H54 (cell line): ENCODE measurements around the gene TFF3.

Source experiments
- DNase-seq: peaks from one replicate; pipeline ENCODE4 v3.0.0; 2011; ENCODE audit warnings: low spot score, mixed read lengths; ENCODE audit not compliant: insufficient read length
- FAIRE-seq: peaks from 3 replicates; lab custom pipeline; 2011; peaks lifted over from hg19 to GRCh38; lab: Jason Lieb, UNC
- POLR2A ChIP-seq: IDR thresholded peaks from 2 replicates; pipeline ENCODE4 v1.6.1; 2011; ENCODE audit warnings: low read depth, mild to moderate bottlenecking, low read length

TFF3 gene

DNA sequence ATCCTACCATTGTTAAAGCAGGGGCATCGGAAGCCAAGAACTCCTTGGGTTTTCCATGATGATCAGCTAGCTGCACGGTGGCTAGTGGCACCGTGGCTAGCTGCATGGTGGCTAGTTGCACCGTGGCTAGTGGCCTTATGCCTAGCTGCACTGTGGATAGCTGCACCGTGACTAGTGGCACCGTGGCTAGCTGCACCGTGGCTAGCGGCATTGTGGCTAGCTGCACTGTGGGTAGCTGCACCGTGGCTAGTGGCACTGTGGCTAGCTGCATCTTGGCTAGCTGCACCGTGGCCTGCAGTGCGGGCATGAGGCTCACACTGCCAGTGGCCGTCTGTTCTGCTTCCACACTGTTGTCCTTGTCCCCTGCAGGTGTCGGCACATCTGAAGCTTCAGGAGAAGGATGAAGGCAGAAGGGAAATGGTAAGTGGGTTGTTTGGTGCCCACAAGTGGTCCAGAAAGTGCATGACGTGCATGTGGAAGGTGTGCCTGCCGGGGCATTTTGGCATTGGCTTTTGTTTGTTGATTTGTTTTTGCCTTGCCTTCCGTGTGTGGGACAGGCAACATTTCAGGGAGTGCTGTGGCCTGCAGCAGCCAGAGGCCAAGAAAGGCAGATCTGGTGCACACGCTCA lies 38.6 kb downstream of the TFF3 start:
- FAIRE-seq, result no peak
- TF ChIP-seq POLR2A, result no peak
- no peak for DNase-seq

DNA sequence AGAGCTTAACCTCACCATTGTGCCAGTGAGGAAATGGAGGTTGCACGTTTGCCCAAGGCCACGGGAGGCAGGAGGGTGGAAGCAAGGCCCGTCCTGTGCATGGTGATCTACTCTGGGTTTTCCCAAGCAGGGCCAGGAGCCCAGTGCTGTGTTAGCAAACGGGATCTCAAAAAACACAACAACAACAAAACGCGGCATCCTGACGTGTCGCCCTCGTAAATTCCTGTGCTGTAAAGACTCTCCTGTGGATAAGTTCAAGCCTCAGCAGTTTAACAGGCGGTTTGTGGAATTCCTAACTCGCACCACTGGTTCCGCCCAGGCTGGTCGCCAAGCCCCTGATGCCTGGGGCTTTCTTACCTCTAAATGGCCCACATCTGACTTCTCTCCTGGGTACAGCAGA lies 39.1 kb downstream of the TFF3 start:
- TF ChIP-seq POLR2A, result no peak
- DNase-seq (no peak), FAIRE-seq (no peak)

GRCh38 chr21:42272984-42273600 lies 42.1 kb downstream of the TFF3 start:
- no peak for DNase-seq
- TF ChIP-seq POLR2A, result no peak
- FAIRE-seq, result no peak

- no peak for TF ChIP-seq POLR2A
- DNase-seq (no peak), FAIRE-seq (no peak)
Observed at GRCh38 chr21:42272109-42272962, 42.9 kb downstream of the TFF3 start.

- no peak for TF ChIP-seq POLR2A
- no peak for FAIRE-seq
- no peak for DNase-seq
Observed at GRCh38 chr21:42271065-42271464, 44.1 kb downstream of the TFF3 start.

GRCh38 chr21:42269386-42269785 lies 45.8 kb downstream of the TFF3 start:
- no peak for DNase-seq
- no peak for FAIRE-seq
- no peak for TF ChIP-seq POLR2A

GRCh38 chr21:42266971-42267556 lies 48.1 kb downstream of the TFF3 start:
- TF ChIP-seq POLR2A, result no peak
- no peak for FAIRE-seq
- DNase-seq, result no peak

GRCh38 chr21:42265231-42265812 lies 49.9 kb downstream of the TFF3 start:
- TF ChIP-seq POLR2A, result no peak
- DNase-seq, result no peak
- no peak for FAIRE-seq

DNA sequence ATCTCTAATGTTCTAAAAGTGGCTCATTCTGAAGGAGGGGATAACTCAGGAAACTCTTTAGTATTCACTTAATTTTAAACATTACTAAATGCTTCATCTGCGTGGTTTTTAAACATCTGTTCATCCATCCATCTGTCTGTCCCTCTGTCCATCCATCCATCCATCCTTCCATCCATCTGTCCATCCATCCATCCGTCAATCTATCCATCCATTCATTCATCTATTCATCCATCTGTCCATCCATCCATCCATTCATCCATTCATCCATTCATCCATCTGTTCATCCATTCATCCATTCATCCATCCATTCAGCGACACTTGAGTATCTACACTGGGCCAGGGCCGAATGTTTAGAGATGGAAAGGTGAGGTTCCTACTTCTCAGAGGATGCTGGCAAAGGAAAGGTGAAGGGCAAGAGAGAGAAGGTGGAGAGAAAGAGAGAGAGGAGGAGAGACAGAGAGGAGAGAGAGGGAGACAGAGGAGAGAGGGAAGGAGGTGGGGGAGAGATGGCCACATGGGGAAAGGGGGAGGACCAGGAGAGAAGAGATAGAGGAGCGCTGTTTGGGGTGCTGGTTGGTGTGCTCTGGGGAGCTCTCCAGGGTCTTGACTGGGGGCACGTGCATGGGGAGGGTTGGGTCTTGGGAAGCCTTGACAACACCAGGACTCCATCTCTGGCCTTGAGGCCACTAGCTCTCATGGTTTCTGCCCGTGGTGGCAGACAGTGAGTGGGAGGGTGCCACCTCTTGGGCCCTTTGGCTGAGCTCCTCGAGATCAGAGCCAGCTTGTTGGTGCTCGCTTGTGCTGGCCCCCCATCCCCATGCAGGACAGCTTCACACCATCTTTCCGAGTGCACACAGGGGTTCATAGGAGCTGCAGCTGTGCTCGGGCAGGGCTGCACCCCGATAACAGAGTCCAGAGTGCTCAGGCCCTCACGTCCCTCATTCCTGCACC lies 50.7 kb downstream of the TFF3 start:
- FAIRE-seq (no peak), DNase-seq (no peak)
- no peak for TF ChIP-seq POLR2A

DNA sequence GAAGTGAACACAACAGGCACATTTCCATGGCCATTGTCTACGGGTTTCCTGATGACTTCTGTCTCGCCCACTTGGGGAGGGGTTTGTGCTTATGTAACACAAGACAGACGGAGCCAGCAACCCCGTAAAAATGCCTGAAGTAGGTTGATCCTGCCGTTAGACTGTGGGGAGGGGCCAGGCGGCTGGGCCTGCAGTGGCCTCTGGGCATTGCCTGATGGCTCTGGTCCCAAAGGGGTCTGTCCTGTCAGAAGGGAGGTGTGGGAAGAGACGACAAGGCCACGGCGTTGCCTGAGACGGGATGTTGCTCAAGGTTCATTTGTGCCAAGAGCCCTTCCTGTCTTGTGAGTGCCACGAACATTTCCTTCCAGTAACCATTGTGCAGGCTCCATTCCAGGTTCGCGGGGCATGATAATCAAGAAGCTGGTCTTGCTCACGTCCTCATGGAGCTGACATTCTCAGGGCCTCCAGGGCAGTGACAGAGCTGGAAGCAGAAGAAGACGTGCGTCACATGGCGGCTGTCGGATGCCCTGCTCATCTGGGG lies 51.5 kb downstream of the TFF3 start:
- DNase-seq (no peak), FAIRE-seq (no peak)
- no peak for TF ChIP-seq POLR2A

DNA sequence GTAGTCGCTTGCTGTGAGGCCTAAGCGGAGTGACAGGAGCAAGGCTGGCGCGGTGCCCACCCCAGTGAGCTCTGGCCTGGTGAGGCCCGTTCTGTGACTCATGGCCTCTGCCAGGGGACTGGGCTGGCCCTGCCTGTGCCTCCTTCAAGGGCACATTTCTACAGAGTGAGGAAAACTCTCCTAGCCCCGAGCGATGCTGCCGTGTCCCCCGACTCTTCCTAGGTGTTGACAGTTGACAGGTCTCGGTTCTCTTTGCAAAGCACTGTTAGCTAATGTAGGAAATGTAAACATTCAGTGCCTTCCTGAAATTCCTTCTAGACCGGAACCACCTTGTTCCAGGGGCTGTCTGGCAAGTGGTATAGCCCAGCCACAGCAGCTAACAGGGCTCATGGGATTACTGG lies 52.4 kb downstream of the TFF3 start:
- TF ChIP-seq POLR2A, result no peak
- no peak for FAIRE-seq
- DNase-seq, result peak; percentile 80

DNA sequence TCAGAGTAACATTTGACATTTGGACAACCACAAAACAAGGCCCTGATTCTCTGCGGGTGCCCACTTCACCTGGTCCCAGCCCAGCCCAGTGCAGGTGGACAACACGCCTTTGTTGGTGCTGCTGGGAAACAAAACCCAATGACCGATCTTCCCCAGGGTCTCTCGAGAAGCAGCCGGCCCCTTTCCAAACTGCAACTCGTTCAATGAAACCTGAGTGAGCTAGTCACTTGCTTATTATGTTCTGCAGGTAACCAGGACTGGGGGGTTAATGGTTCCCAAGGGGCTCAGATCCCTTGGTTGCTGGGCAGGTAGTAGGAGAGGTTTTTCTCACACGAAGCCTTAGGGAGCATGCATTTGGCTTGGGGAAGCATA lies 53.4 kb downstream of the TFF3 start:
- FAIRE-seq (no peak), DNase-seq (no peak)
- TF ChIP-seq POLR2A, result no peak
